Right lobe of liver (tissue), 6 donors: ENCODE data around the gene BOC. TPM values are rescaled to one million over a fixed set of nuclear protein-coding genes. Genes with fewer than 3 reads are reported as not detected.

Experiments
- ATAC-seq, 4 donors: fragments of 200-7000 bp; cut with Tn5 transposase; one replicate each; pipeline ENCODE4 v1.9.1; 2020; ENCODE audit warnings: mild to moderate bottlenecking in 4 of 4, moderate library complexity in 4 of 4
- DNase-seq, 3 donors: peaks; one replicate each; pipeline ENCODE4 v3.0.0-alpha.2; 2020
- H3K27ac ChIP-seq, 3 donors: fragments of 200-600 bp; one replicate each; pipeline ENCODE4 v1.8.0; 2022
- H3K27me3 ChIP-seq, 2 donors: fragments of 200-600 bp; one replicate each; pipeline ENCODE4 v1.8.0; 2022
- H3K36me3 ChIP-seq, 4 donors: fragments of 200-600 bp; sonication (generic) in 1 of 4; one replicate each; pipeline versions ENCODE4 v1.5.1 to v1.8.0; 2017 to 2022; ENCODE audit warnings: control low read depth in 1 of 4
- H3K4me1 ChIP-seq, 4 donors: fragments of 200-600 bp; sonication (generic) in 1 of 4; one replicate each; pipeline versions ENCODE4 v1.5.1 to v1.8.0; 2017 to 2022; ENCODE audit warnings: control low read depth in 1 of 4
- H3K4me3 ChIP-seq, 3 donors: fragments of 200-600 bp; one replicate each; pipeline ENCODE4 v1.8.0; 2022
- H3K9me3 ChIP-seq, 4 donors: fragments of 200-600 bp; sonication (generic) in 1 of 4; one replicate each; pipeline versions ENCODE4 v1.5.1 to v1.8.0; 2017 to 2022; ENCODE audit warnings: control low read depth in 1 of 4
- CTCF ChIP-seq, 4 donors: fragments of 200-600 bp in 3 of 4; fragments of 450-650 bp in 1 of 4; IDR thresholded peaks; one replicate each; pipeline versions ENCODE4 v1.5.1 to v1.8.0; 2016 to 2022; ENCODE audit warnings: antibody characterized with exemption in 4 of 4, mild to moderate bottlenecking in 2 of 4
- POLR2A ChIP-seq: fragments of 450-650 bp; IDR thresholded peaks from one replicate; pipeline ENCODE4 v1.6.1; 2017; ENCODE audit warnings: antibody characterized with exemption, mild to moderate bottlenecking
- WGBS: methylation state at CpG from one replicate; pipeline ENCODE4 v1.1.6; 2018; ENCODE audit warnings: low coverage, low lambda C conversion rate; ENCODE audit not compliant: insufficient coverage; ENCODE audit errors: missing lambda C conversion rate; 5-methylcytosine and 5-hydroxymethylcytosine counted together
- intact Hi-C, 2 donors: fragments of 100-400 bp; cut with DNase I; formaldehyde crosslinking; loops; one replicate each; pipeline versions ENCODE4 v1.11.2 to v1.14.1; 2022
- total RNA-seq, 6 experiments: library from RNA; depleted of rRNA in 2 of 6; stranded (reverse); fragments of >200 nt in 2 of 6; fragmentation: NEBNext Ultra II Directional in 3 of 6; extraction: Animal tissue kit (Norgen Biotek cat#: 25700) in 3 of 6; gene quantifications; one replicate each; pipeline versions ENCODE4 v1.1.0 to v1.2.4, GENCODE V29; 2016 to 2023
- donor health status: DM: no; HTN: yes; CAD: no.
- donor health status: DM: no; HTN: no; CAD: no.
- donor health status: DM: no; HTN: no; CAD: no.
- donor health status: DM: no; HTN: yes; CAD: no.
- donor health status: DM: no; HTN: yes; CAD: no.

BOC gene
- total RNA-seq, 6 experiments from 2014 or later: 0.22 to 0.86 (median 0.49) TPM

- no peak for TF ChIP-seq CTCF (IDR thresholded peaks at IDR 0.05)
- TF ChIP-seq POLR2A: no peak
- Histone ChIP-seq H3K27me3 (no peaks in the 10 kb centered on the region), H3K4me1 (no peaks in the 10 kb centered on the region), H3K4me3 (no peak overlapping the region), H3K27ac (no peak overlapping the region), H3K36me3 (no peaks in the 10 kb centered on the region), H3K9me3 (no peaks in the 10 kb centered on the region)
- no peak for ATAC-seq
- no peak for DNase-seq
- intact Hi-C loops: no loop called here
- WGBS: 70% methylated on average over 1 of the region's 1 CpG
These were observed 20.0 kb downstream of the BOC start for GRCh38 chr3:113231391-113231790.

- Histone ChIP-seq H3K4me1 (no peaks in the 10 kb centered on the region), H3K27ac (no peak overlapping the region), H3K36me3 (no peaks in the 10 kb centered on the region), H3K27me3 (no peaks in the 10 kb centered on the region), H3K4me3 (no peak overlapping the region), H3K9me3 (no peaks in the 10 kb centered on the region)
- 7% methylated on average over 1 of the region's 1 CpG for WGBS
- TF ChIP-seq CTCF (IDR thresholded peaks at IDR 0.05) (no peak), POLR2A (no peak)
- intact Hi-C loops: no loop called here
- ATAC-seq: peak; percentile 33 to 81 (median 60)
- no peak for DNase-seq
These were observed 20.5 kb downstream of the BOC start for GRCh38 chr3:113231827-113232253.

- no peaks in the 10 kb centered on the region for H3K4me1 ChIP-seq
- H3K27me3 ChIP-seq: no peaks in the 10 kb centered on the region
- TF ChIP-seq CTCF (IDR thresholded peaks at IDR 0.05) (no peak), POLR2A (no peak)
- H3K36me3 ChIP-seq: no peaks in the 10 kb centered on the region
- H3K4me3 ChIP-seq: no peak overlapping the region
- ATAC-seq (no peak), DNase-seq (no peak)
- H3K9me3 ChIP-seq: no peaks in the 10 kb centered on the region
- intact Hi-C loops: no loop called here
- H3K27ac ChIP-seq: no peak overlapping the region
- WGBS: no CpG with 5 or more reads among the region's 2 CpGs
These were observed 21.0 kb downstream of the BOC start for GRCh38 chr3:113232342-113232741.

GRCh38 chr3:113233497-113233896 lies 22.1 kb downstream of the BOC start:
- H3K27me3 ChIP-seq: no peaks in the 10 kb centered on the region
- TF ChIP-seq CTCF (IDR thresholded peaks at IDR 0.05): no peak
- no peak for TF ChIP-seq POLR2A
- no peak overlapping the region for H3K27ac ChIP-seq
- no peak for DNase-seq
- H3K4me3 ChIP-seq: no peak overlapping the region
- H3K9me3 ChIP-seq: no peaks in the 10 kb centered on the region
- ATAC-seq: no peak
- WGBS: 94% methylated on average over 8 of the region's 9 CpGs
- no peaks in the 10 kb centered on the region for H3K4me1 ChIP-seq
- intact Hi-C loops: no loop called here
- H3K36me3 ChIP-seq: no peaks in the 10 kb centered on the region

- TF ChIP-seq CTCF (IDR thresholded peaks at IDR 0.05) (no peak), POLR2A (no peak)
- Histone ChIP-seq H3K36me3 (no peaks in the 10 kb centered on the region), H3K4me3 (no peak overlapping the region), H3K27me3 (no peaks in the 10 kb centered on the region), H3K4me1 (no peaks in the 10 kb centered on the region), H3K9me3 (no peaks in the 10 kb centered on the region), H3K27ac (no peak overlapping the region)
- ATAC-seq: no peak
- DNase-seq: no peak
- intact Hi-C loops: no loop called here
- WGBS: 91% methylated on average over 3 of the region's 3 CpGs
These were observed 22.7 kb downstream of the BOC start for GRCh38 chr3:113234028-113234427.
